HG03095 (cell line): Measurements from ENCODE around the gene PLSCR3.

Source experiments
- ATAC-seq: cut with Tn5 transposase; IDR thresholded peaks from one replicate; pipeline ENCODE4 v1.9.1; 2021; ENCODE audit warnings: moderate library complexity; ENCODE audit not compliant: unreplicated experiment

PLSCR3 gene

DNA sequence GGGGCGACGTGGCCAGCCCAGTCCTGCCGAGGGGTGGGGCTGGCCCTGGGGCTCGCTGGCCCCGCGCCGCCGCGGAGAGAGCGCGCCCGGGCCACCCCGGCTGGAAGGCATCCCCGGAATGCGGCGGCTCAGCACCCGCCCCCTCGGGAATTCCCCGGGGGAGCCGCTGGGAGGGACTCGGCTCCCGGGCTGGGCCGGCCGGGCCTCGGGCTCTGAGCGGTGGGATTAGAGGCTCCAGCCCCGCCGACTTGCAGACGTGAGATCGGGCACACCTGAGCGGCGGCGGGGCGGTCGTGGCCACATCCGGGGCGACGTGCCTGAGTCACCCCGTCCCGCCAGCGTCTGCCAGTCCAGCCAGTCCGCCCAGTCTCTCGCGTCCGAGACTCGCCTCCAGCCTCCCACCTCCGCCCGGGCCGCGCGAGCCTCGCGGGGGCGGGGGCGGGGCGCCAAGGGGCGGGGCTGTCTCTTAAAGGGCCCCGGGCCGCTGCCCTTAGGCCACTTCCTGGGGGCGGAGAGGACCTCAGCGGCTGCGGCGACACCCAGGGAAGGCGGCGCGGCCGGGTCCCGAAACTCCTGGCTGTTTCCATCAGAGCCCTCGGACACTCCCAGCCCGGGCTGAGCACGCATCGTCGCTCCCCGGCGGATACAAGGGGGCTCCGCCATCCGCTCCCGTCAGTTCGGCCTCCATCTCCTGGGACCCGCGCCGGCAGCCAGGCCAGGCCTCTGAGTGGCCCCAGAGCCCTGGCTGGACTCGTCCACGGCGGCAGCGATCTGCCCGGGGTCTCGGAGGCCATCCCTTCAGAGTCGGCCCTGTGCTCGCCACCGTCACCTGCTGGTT, 42.4 kb downstream of the PLSCR3 start, which contains the start of gene KCTD11:
Gene KCTD11, plus strand, starts transcription at position 498 of the 838 bp plus-strand sequence.
- peak; percentile 45 for ATAC-seq

DNA sequence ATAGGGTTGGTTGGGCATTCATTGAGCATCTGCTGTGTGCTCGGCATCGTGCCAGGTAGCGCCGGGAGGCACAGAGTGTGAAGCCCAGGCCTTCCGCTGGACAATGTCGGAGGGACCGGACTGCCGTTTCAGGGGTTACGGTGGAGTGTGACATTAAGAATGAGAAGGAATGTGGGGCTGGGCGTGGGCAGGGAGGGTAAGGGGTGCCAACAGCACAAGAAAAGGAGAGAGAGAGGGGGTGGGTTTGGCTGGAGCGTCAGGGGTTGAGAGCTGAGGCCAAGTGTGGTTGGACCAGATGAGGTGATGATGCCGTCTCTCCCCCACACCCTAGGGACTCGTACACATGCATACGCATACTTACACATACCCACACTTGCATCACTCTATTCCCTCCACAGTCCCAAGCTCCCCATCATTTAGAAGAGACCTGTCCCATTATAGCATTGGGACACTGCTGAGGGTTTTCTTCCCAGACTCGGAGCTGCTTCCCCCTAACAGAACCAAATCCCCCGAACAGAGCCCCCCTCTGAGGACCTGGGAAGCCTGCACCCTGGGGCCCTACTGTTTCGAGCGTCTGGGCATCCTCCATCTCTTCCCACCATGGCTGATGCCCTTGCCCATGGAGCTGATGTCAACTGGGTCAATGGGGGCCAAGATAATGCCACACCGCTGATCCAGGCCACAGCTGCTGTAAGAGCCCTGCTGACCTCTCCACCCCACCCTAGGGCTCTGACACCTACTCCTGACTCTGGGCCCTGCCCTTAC, 45.7 kb downstream of the PLSCR3 start:
- no peak for ATAC-seq

DNA sequence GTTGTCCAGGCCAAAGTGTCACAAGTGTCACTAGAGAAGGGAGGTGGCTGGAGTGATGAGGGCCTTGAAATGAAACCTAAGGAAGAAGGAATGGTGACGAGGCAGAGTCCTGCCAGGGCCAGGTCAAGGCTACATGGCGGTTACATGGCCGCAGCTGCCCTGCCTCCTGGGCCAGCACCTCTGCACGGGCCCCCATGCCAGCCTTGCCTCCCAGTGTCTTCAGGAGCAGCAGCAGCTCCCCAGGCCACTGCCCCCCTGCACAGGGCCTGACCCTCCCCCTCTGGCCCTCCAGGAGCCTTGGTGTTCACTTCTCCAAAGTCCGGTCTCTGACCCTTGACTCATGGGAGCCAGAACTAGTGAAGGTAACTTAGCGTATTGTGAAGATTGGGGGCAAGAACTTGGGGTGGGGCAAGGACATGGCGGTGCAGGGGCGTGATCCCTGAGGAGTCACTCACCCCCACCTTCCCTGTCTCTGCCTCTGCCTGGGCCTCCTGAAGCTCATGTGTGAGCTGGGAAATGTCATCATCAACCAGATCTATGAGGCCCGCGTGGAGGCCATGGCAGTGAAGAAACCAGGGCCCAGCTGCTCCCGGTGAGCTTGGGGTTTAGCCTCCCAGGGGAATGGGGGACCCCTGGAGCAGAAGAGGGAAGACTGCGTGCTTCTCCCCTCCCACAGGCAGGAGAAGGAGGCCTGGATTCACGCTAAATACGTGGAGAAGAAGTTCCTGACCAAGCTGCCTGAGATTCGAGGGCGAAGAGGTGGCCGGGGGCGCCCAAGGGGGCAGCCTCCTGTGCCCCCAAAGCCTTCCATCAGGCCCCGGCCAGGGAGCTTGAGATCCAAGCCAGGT, 46.5 kb downstream of the PLSCR3 start:
- ATAC-seq: no peak

GRCh38 chr17:7346761-7347614, 47.3 kb downstream of the PLSCR3 start:
- ATAC-seq: no peak

GRCh38 chr17:7343250-7343649, 51.1 kb downstream of the PLSCR3 start:
- ATAC-seq: no peak

GRCh38 chr17:7341842-7342241, 52.5 kb downstream of the PLSCR3 start:
- no peak for ATAC-seq

DNA sequence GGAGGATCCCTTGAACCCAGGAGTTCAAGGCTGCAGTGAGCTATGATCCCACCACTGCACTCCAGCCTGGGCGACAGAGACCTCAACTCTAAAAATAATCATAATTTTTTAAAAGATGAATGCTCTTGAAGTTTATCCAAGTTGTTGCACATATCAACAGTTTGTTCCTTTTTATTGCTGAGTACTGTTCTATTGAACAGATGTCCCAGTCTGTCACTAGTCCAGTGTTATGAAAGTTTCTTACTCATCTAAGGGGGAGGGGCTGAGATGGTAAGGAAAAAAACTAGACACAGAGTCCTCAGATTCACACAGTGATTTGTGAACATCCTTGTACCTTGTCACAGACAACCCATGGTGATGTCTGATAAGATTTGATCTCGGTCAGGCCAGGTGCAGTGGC, 54.1 kb downstream of the PLSCR3 start:
- ATAC-seq: no peak
